OCI-LY3 (cell line): ENCODE data around the gene PHETA2.
"Not testable (repeated sequence)": the region's sequence is repeated elsewhere in the genome, so short reads cannot be mapped to it uniquely, and the experiment has no call there.

Experiments
- H2AFZ ChIP-seq: fragments of 200-600, 300-600 bp; shearing (Covaris generic); 2 replicates; pipeline ENCODE4 v1.6.0; 2014; ENCODE audit warnings: antibody characterized with exemption, low read depth, low read length
- H3K27ac ChIP-seq: fragments of 200-600, 300-600 bp; sonication (generic); 2 replicates; pipeline ENCODE4 v1.5.1; 2014; ENCODE audit warnings: mild to moderate bottlenecking, low read length, moderate library complexity, mixed read lengths
- H3K27me3 ChIP-seq: fragments of 200-600, 300-600 bp; sonication (generic); 2 replicates; pipeline ENCODE4 v1.6.1; 2014; ENCODE audit warnings: low read depth, low read length, mixed read lengths
- H3K36me3 ChIP-seq: fragments of 200-600, 300-600 bp; sonication (generic); replicated peaks from 2 replicates; pipeline ENCODE3; 2014; ENCODE audit warnings: low read depth, low read length, mixed read lengths
- H3K4me1 ChIP-seq: fragments of 300-600, 200-600 bp; sonication (generic); 2 replicates; pipeline ENCODE4 v1.6.1; 2014; ENCODE audit warnings: low read length, mixed read lengths
- H3K4me2 ChIP-seq: fragments of 200-600, 300-600 bp; sonication (generic); 2 replicates; pipeline ENCODE4 v1.6.1; 2014; ENCODE audit warnings: low read length, mixed read lengths
- H3K4me3 ChIP-seq: fragments of 300-600, 200-600 bp; sonication (generic); 2 replicates; pipeline ENCODE4 v1.5.1; 2014; ENCODE audit warnings: antibody characterized with exemption, mild to moderate bottlenecking, low read length, moderate library complexity
- H3K79me2 ChIP-seq: fragments of 300-600, 200-600 bp; shearing (Covaris generic); 2 replicates; pipeline ENCODE4 v1.6.1; 2014; ENCODE audit warnings: mild to moderate bottlenecking, low read length, mixed read lengths
- H3K9ac ChIP-seq: fragments of 300-600, 200-600 bp; shearing (Covaris generic); 2 replicates; pipeline ENCODE4 v1.6.0; 2014; ENCODE audit warnings: mild to moderate bottlenecking, low read length, moderate library complexity
- H3K9me3 ChIP-seq: fragments of 200-600, 300-600 bp; shearing (Covaris generic); 2 replicates; pipeline ENCODE4 v1.6.1; 2014; ENCODE audit warnings: low read length, mixed read lengths; ENCODE audit not compliant: insufficient read depth
- H4K20me1 ChIP-seq: fragments of 200-600, 300-600 bp; sonication (generic); 2 replicates; pipeline ENCODE4 v1.6.1; 2016; ENCODE audit warnings: low read length, mixed read lengths; ENCODE audit not compliant: insufficient read depth
- EZH2phosphoT487 ChIP-seq: fragments of 200-600 bp; shearing (Covaris generic); IDR thresholded peaks from 2 replicates; pipeline ENCODE4 v1.6.1; 2018; ENCODE audit warnings: antibody characterized with exemption, mixed run types, low read depth
- TF ChIP-seq, protein P1 (sequence below): fragments of 200-600, 300-600 bp; sonication (generic); IDR thresholded peaks from 2 replicates; pipeline ENCODE4 v1.5.1; 2014; ENCODE audit warnings: antibody characterized with exemption, low read length, low read depth

PHETA2 gene

DNA sequence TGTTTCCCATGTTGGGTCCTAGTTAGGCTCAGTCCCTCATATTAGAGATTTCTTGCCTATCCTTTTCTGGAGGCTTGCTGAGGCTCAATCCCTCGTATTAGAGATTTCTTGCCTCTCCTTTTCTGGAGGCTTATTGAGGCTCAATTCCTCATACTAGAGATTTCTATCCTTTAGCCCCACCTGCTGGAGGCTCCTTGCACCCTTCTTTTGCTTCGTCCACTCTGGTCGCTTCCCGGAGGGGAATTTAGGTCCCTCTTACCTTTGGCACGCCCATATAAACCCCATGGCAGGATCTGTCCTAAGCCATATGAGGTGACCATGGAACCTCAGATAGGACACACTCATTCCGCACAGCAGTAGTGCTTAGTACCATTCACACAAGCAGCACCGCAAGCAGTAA, 40.7 kb downstream of the PHETA2 start:
- no peak overlapping the region for H3K9ac ChIP-seq
- H3K79me2 ChIP-seq, result no peaks in the 10 kb centered on the region
- H3K36me3 ChIP-seq, result peaks cover 3% of the 10 kb centered on the region
- TF ChIP-seq, protein P1, sequence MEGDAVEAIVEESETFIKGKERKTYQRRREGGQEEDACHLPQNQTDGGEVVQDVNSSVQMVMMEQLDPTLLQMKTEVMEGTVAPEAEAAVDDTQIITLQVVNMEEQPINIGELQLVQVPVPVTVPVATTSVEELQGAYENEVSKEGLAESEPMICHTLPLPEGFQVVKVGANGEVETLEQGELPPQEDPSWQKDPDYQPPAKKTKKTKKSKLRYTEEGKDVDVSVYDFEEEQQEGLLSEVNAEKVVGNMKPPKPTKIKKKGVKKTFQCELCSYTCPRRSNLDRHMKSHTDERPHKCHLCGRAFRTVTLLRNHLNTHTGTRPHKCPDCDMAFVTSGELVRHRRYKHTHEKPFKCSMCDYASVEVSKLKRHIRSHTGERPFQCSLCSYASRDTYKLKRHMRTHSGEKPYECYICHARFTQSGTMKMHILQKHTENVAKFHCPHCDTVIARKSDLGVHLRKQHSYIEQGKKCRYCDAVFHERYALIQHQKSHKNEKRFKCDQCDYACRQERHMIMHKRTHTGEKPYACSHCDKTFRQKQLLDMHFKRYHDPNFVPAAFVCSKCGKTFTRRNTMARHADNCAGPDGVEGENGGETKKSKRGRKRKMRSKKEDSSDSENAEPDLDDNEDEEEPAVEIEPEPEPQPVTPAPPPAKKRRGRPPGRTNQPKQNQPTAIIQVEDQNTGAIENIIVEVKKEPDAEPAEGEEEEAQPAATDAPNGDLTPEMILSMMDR, result peak; percentile 37
- no peak for TF ChIP-seq EZH2phosphoT487
- peaks cover 18% of the 10 kb centered on the region; the same call in 1 of the 2 replicates for H3K9me3 ChIP-seq
- H3K27ac ChIP-seq, result no peak overlapping the region
- H3K27me3 ChIP-seq, result no peaks in the 10 kb centered on the region
- no peak overlapping the region for H3K4me2 ChIP-seq
- no peak overlapping the region for H3K4me3 ChIP-seq
- no peaks in the 10 kb centered on the region for H4K20me1 ChIP-seq
- H3K4me1 ChIP-seq, result no peaks in the 10 kb centered on the region
- no peak overlapping the region for H2AFZ ChIP-seq

DNA sequence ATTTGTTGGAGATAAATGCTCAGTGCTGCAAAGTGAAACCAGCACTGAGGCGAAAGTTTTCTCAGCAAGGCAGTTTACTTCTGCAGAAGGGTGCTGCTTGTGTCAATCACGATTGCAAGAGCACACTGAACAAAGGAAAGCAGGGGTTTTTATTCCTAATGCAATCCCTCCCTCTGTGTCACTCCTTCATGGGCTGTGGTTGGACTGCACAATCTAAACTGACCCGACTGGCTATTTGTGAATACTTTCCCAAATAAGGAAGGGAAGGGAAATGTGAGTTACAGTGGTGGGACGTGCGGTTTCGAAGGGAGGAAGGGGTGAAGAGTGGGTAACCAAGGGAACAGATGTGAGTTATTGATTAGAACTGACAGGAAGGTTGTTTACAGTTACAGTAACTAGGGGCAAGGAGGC, 41.4 kb downstream of the PHETA2 start:
- H3K36me3 ChIP-seq, H3K79me2 ChIP-seq, H3K27ac ChIP-seq, H3K27me3 ChIP-seq, H2AFZ ChIP-seq, H3K4me2 ChIP-seq, H3K4me1 ChIP-seq, H3K4me3 ChIP-seq, H4K20me1 ChIP-seq, H3K9ac ChIP-seq: not testable (repeated sequence)
- H3K9me3 ChIP-seq, result peaks cover 18% of the 10 kb centered on the region; the same call in 1 of the 2 replicates

DNA sequence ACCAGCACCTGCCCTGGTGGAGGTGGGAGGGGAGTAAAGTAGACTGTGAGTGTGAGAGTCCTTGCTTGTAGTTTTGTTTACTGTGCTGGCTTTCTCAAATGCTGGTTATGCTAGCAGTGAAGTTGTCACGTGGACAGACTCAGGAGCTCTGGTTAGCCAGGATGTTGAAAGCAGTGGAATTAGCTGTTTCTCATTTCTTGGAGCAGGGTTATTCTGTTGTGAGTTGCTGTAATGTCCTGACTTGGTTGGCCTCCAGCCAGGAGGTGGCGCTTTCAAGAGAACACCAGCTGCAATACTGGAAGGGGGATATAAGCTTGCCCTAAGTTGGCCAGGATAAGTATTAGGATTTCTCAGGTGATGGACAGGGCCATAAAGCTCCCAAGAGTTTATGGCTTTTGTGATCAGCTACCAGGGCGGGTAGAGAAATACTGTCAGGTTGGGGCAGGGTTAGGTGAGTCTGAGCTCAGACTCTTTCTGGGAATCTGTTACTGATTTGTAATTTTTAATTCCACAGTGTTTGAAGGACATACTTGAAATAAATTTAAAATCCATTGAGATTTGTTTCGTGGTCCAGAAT, 42.9 kb downstream of the PHETA2 start:
- H3K9me3 ChIP-seq, result peaks cover 18% of the 10 kb centered on the region; the same call in 1 of the 2 replicates
- no peak overlapping the region for H2AFZ ChIP-seq
- no peaks in the 10 kb centered on the region for H3K4me1 ChIP-seq
- H3K36me3 ChIP-seq, result peaks cover 3% of the 10 kb centered on the region
- H3K4me2 ChIP-seq, result no peak overlapping the region
- no peak overlapping the region for H3K4me3 ChIP-seq
- no peaks in the 10 kb centered on the region for H4K20me1 ChIP-seq
- no peaks in the 10 kb centered on the region for H3K27me3 ChIP-seq
- H3K79me2 ChIP-seq, result no peaks in the 10 kb centered on the region
- H3K9ac ChIP-seq, result no peak overlapping the region
- no peak overlapping the region for H3K27ac ChIP-seq
- TF ChIP-seq, protein P1, result no peak; the same call in 1 of the 2 replicates
- TF ChIP-seq EZH2phosphoT487, result no peak

DNA sequence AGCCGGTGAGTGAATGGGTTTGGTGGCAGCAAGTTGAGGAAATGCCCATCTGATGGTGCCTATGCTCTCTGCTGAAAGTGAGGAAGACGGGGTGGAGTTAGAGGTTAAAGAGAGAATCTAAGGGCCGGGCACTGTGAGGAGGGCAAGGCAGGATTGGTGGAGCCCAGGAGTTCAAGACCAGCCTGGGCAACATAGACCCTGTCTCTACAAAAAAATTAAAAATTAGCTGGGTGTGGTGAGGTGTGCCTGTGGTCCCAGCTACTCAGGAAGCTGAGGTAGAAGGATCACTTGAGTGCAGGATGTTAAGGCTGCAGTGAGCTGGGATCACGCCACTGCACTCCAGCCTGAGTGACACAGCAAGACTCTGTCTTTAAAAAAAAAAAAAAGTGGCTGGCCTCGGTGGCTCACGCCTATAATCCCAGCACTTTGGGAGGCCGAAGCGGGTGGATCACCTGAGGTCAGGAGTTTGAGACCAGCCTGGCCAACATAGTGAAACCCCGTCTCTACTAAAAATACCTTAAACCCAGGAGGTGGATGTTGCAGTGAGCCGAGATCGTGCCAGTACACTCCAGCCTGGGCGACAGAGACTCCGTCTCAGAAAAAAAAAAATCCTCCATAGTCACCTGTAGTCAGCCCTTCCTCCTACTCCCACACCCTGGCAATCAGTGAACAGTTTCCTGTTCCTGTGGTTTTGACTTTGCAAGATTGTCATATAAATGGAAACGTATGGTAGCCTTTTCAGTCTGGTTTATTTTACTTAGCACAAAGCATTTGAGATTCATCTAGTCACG, 46.4 kb downstream of the PHETA2 start:
- H3K9ac ChIP-seq, H3K9me3 ChIP-seq: not testable (repeated sequence)

DNA sequence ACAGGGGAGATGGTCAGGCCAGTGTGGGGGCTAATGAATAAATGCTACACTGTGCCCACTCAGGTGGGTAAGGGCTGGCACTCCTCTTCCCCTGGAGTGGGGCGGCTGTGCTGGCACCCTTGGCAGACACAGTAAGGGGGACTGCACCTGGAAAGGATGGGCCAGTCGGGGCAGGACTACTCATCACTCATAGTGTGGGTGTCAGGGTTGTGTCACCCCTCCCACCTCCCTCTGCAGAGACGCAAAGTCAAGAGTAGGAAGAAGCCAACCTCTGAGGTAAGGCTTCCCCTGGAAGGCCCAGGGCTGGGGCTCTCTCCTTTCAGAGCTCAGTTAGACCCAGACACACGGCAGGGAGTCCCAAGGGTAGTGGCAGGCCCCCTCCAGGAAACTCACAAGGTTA, 49.5 kb downstream of the PHETA2 start:
- H2AFZ ChIP-seq, result not testable (repeated sequence)

More for the DNA sequence above, 46.4 kb downstream of the PHETA2 start:
- H3K4me1 ChIP-seq, H3K36me3 ChIP-seq, H3K27ac ChIP-seq, H3K27me3 ChIP-seq, H3K4me2 ChIP-seq, H3K4me3 ChIP-seq, H2AFZ ChIP-seq, H3K79me2 ChIP-seq, H4K20me1 ChIP-seq: not testable (repeated sequence)

More for the DNA sequence above, 49.5 kb downstream of the PHETA2 start:
- H3K4me3 ChIP-seq, H4K20me1 ChIP-seq, H3K27me3 ChIP-seq, H3K79me2 ChIP-seq, H3K9ac ChIP-seq, H3K9me3 ChIP-seq, H3K4me1 ChIP-seq, H3K36me3 ChIP-seq, H3K27ac ChIP-seq, H3K4me2 ChIP-seq: not testable (repeated sequence)
